Transverse colon (tissue), 3 donors: Measurements from ENCODE around the gene CCDC8.

Experiments
- EP300 ChIP-seq: sonication (generic); formaldehyde crosslinking; IDR thresholded peaks from one replicate; pipeline ENCODE4 v1.6.1; 2017; ENCODE audit warnings: antibody characterized with exemption, low read depth
- TF ChIP-seq, protein P1 (sequence below), 5 experiments: fragments of 200-600 bp in 3 of 5; fragments of 450-650 bp in 2 of 5; sonication (generic) in 3 of 5; IDR thresholded peaks; 1 replicate in 2 of 5; 2 replicates in 3 of 5; pipeline ENCODE4 v1.5.1; 2016 to 2017; ENCODE audit warnings: antibody characterized with exemption in 5 of 5, inconsistent platforms in 3 of 5, mild to moderate bottlenecking in 2 of 5, moderate library complexity in 1 of 5

DNA sequence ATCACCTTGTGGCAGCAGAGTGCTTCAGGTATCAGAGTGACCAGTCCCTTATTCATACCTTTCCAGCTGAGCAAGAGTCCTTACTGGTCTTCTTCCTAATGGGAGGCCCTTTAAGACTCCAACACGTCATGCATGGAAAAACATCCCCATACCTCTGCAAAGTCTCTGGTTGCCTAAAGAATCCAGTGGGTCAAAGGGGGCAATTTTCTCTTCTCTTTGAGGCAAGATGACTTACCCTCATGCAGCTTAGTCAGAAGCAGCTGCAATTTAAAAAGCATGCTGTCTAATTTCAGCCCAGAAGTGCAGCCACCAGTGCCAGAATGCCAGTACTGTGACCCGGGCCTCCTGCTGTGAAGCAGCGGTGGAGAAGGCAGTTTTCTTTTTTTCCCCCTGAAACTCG is 47.8 kb downstream of the CCDC8 start:
- TF ChIP-seq, protein P1, sequence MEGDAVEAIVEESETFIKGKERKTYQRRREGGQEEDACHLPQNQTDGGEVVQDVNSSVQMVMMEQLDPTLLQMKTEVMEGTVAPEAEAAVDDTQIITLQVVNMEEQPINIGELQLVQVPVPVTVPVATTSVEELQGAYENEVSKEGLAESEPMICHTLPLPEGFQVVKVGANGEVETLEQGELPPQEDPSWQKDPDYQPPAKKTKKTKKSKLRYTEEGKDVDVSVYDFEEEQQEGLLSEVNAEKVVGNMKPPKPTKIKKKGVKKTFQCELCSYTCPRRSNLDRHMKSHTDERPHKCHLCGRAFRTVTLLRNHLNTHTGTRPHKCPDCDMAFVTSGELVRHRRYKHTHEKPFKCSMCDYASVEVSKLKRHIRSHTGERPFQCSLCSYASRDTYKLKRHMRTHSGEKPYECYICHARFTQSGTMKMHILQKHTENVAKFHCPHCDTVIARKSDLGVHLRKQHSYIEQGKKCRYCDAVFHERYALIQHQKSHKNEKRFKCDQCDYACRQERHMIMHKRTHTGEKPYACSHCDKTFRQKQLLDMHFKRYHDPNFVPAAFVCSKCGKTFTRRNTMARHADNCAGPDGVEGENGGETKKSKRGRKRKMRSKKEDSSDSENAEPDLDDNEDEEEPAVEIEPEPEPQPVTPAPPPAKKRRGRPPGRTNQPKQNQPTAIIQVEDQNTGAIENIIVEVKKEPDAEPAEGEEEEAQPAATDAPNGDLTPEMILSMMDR (IDR thresholded peaks at IDR 0.05) = no peak
- no peak for TF ChIP-seq EP300
